Type B pancreatic cell (in vitro differentiated cells): ENCODE results near the gene CACYBP. TPM values are rescaled to one million over a fixed set of nuclear protein-coding genes. Genes with fewer than 3 reads are reported as not detected.
A peak's percentile ranks its signal among the peaks of the same experiment; 100 is the strongest.

Experiments
- DNase-seq: peaks from one replicate; pipeline ENCODE4 v3.0.0; 2021; ENCODE audit warnings: mixed read lengths; ENCODE audit not compliant: unreplicated experiment; ENCODE audit errors: extremely low spot score
- H3K27ac Mint-ChIP-seq: 2 replicates; pipeline ENCODE4 v1.8.0; 2021; ENCODE audit warnings: mild to moderate bottlenecking, mixed read lengths
- H3K27me3 Mint-ChIP-seq: 2 replicates; pipeline ENCODE4 v1.8.0; 2021; ENCODE audit warnings: mixed read lengths
- H3K36me3 Mint-ChIP-seq: 2 replicates; pipeline ENCODE4 v1.8.0; 2021; ENCODE audit warnings: mixed read lengths
- H3K4me1 Mint-ChIP-seq: one replicate; pipeline ENCODE4 v1.8.0; 2021; ENCODE audit warnings: mixed read lengths; ENCODE audit not compliant: unreplicated experiment
- H3K4me3 Mint-ChIP-seq: 2 replicates; pipeline ENCODE4 v1.8.0; 2021; ENCODE audit warnings: mild to moderate bottlenecking, mixed read lengths
- H3K9me3 Mint-ChIP-seq: 2 replicates; pipeline ENCODE4 v1.8.0; 2021; ENCODE audit warnings: mixed read lengths
- CTCF ChIP-seq: fragments of 200-600 bp; sonication (generic); conservative IDR thresholded peaks from 2 replicates; pipeline ENCODE4 v1.5.0; 2021; ENCODE audit warnings: antibody characterized with exemption, mild to moderate bottlenecking
- total RNA-seq: library from RNA; stranded (reverse); gene quantifications from 2 replicates; pipeline ENCODE4 v1.2.1, GENCODE V29; 2021; ENCODE audit warnings: low replicate concordance

The CACYBP gene
- total RNA-seq, 1 donor from 2014 or later, result 124 TPM

GRCh38 chr1:174996476-174996875, 3.3 kb upstream of the CACYBP start:
- no peak for TF ChIP-seq CTCF
- Mint-ChIP-seq H3K4me1 (peaks cover 15% of the 10 kb centered on the region), H3K27me3 (no peaks in the 10 kb centered on the region), H3K4me3 (no peak overlapping the region), H3K9me3 (no peaks in the 10 kb centered on the region), H3K27ac (peak overlapping the region; percentile 17), H3K36me3 (no peaks in the 10 kb centered on the region)
- no peak for DNase-seq

- TF ChIP-seq CTCF, result no peak
- no peak for DNase-seq
- Mint-ChIP-seq H3K36me3 (no peaks in the 10 kb centered on the region), H3K4me1 (peaks cover 16% of the 10 kb centered on the region), H3K27ac (peak overlapping the region; percentile 17), H3K27me3 (no peaks in the 10 kb centered on the region), H3K4me3 (peak overlapping the region; percentile 48), H3K9me3 (no peaks in the 10 kb centered on the region)
These were observed 2.7 kb upstream of the CACYBP start for GRCh38 chr1:174997041-174997440.

GRCh38 chr1:174998569-174999215, 1.1 kb upstream of the CACYBP start:
- no peaks in the 10 kb centered on the region for H3K27me3 Mint-ChIP-seq
- DNase-seq, result no peak
- no peaks in the 10 kb centered on the region for H3K36me3 Mint-ChIP-seq
- peaks cover 24% of the 10 kb centered on the region for H3K4me1 Mint-ChIP-seq
- H3K27ac Mint-ChIP-seq, result no peak overlapping the region
- TF ChIP-seq CTCF, result peak; percentile 93
- no peaks in the 10 kb centered on the region for H3K9me3 Mint-ChIP-seq
- H3K4me3 Mint-ChIP-seq, result no peak overlapping the region

- H3K4me3 Mint-ChIP-seq, result no peak overlapping the region
- no peak overlapping the region for H3K27ac Mint-ChIP-seq
- no peaks in the 10 kb centered on the region for H3K27me3 Mint-ChIP-seq
- peak; percentile 98 for DNase-seq
- H3K36me3 Mint-ChIP-seq, result no peaks in the 10 kb centered on the region
- H3K9me3 Mint-ChIP-seq, result no peaks in the 10 kb centered on the region
- TF ChIP-seq CTCF, result no peak
- H3K4me1 Mint-ChIP-seq, result peaks cover 25% of the 10 kb centered on the region
These were observed 371 bp upstream of the CACYBP start for GRCh38 chr1:174999216-174999935.

- TF ChIP-seq CTCF, result no peak
- H3K4me3 Mint-ChIP-seq, result no peak overlapping the region
- H3K36me3 Mint-ChIP-seq, result peaks cover 7% of the 10 kb centered on the region
These were observed 995 bp downstream of the CACYBP start for GRCh38 chr1:175000697-175001187.

More at GRCh38 chr1:175000697-175001187, 995 bp downstream of the CACYBP start:
- Mint-ChIP-seq H3K4me1 (peaks cover 25% of the 10 kb centered on the region), H3K27ac (no peak overlapping the region), H3K27me3 (no peaks in the 10 kb centered on the region), H3K9me3 (no peaks in the 10 kb centered on the region)
- DNase-seq, result no peak
